Body of pancreas (tissue), 4 donors: ENCODE results near the gene NR3C1. TPM values are rescaled to one million over a fixed set of nuclear protein-coding genes. Genes with fewer than 3 reads are reported as not detected.

Experiments used
- ATAC-seq: fragments of 150-250 bp; one replicate; pipeline ENCODE4 v1.9.1; 2016
- DNase-seq, 4 donors: peaks; one replicate each; pipeline ENCODE4 v3.0.0-alpha.2; 2019
- H3K27ac ChIP-seq, 4 donors: fragments of 200-600 bp; sonication (generic); 1 replicate in 3 of 4; 2 replicates in 1 of 4; pipeline versions ENCODE4 v1.5.1 to v1.6.1; 2016 to 2019; ENCODE audit warnings: mild to moderate bottlenecking in 1 of 4, mixed read lengths in 1 of 4, moderate library complexity in 1 of 4
- H3K27me3 ChIP-seq, 2 donors: fragments of 200-600 bp; sonication (generic); one replicate each; pipeline ENCODE4 v1.6.0; 2016; ENCODE audit warnings: mild to moderate bottlenecking in 1 of 2
- H3K36me3 ChIP-seq, 2 donors: fragments of 200-600 bp; sonication (generic); replicated peaks in 1 of 2; 2 replicates each; pipeline ENCODE4 v1.5.1; 2016; ENCODE audit warnings: low read depth in 2 of 2; ENCODE audit not compliant: insufficient read depth in 1 of 2
- H3K4me1 ChIP-seq: fragments of 200-600 bp; sonication (generic); one replicate; pipeline ENCODE4 v1.6.0; 2016
- H3K4me3 ChIP-seq, 2 donors: fragments of 200-600 bp; sonication (generic); 1 replicate in 1 of 2; 2 replicates in 1 of 2; pipeline ENCODE4 v1.5.1; 2016 to 2019
- H3K9me3 ChIP-seq, 3 donors: fragments of 200-600 bp; sonication (generic); 1 replicate in 2 of 3; 2 replicates in 1 of 3; pipeline ENCODE4 v1.5.1; 2016
- CTCF ChIP-seq, 7 experiments: fragments of 450-650 bp in 4 of 7; fragments of 200-600 bp in 3 of 7; sonication (generic) in 3 of 7; IDR thresholded peaks; one replicate each; pipeline ENCODE4 v1.5.1; 2016 to 2019; ENCODE audit warnings: antibody characterized with exemption in 7 of 7
- POLR2A ChIP-seq, 3 donors: fragments of 450-650 bp; IDR thresholded peaks; one replicate each; pipeline ENCODE4 v1.6.1; 2016; ENCODE audit warnings: antibody characterized with exemption in 3 of 3, mild to moderate bottlenecking in 2 of 3
- WGBS, 2 donors: methylation state at CpG; one replicate each; pipeline ENCODE4 v1.1.5; 2017; 5-methylcytosine and 5-hydroxymethylcytosine counted together
- intact Hi-C: fragments of 100-400 bp; cut with DNase I; formaldehyde crosslinking; loops from one replicate; pipeline ENCODE4 v1.15.1; 2023
- total RNA-seq, 2 donors: library from RNA; depleted of rRNA; stranded (reverse); fragments of >200 nt; gene quantifications; one replicate each; pipeline ENCODE4 v1.1.0, GENCODE V29; 2016

NR3C1 gene
- total RNA-seq, 2 donors from 2014 or later, result 18.5 to 25.2 TPM

- no peak for DNase-seq
Measured at GRCh38 chr5:143316844-143317631, 86.4 kb downstream of the NR3C1 start.

GRCh38 chr5:143316337-143316736, 87.1 kb downstream of the NR3C1 start:
- Histone ChIP-seq H3K4me3 (no peak overlapping the region), H3K4me1 (peaks cover 36% of the 10 kb centered on the region), H3K36me3 (peaks cover 0 to 2% of the 10 kb centered on the region in 2 donors), H3K27ac (no peak overlapping the region), H3K9me3 (no peaks in the 10 kb centered on the region), H3K27me3 (no peaks in the 10 kb centered on the region)
- no peak for DNase-seq
- 77 to 83% methylated on average over 6 of the region's 6 CpGs for WGBS, 2 donors
- intact Hi-C loops, result no loop called here
- no peak for ATAC-seq
- TF ChIP-seq CTCF (IDR thresholded peaks at IDR 0.05) (no peak), POLR2A (IDR thresholded peaks at IDR 0.05) (no peak)

More at GRCh38 chr5:143316844-143317631, 86.4 kb downstream of the NR3C1 start:
- intact Hi-C loops, result no loop called here
- no peak for TF ChIP-seq POLR2A (IDR thresholded peaks at IDR 0.05)
- TF ChIP-seq CTCF (IDR thresholded peaks at IDR 0.05), result no peak
- WGBS, 2 donors, result 18 to 21% methylated on average over 4 of the region's 4 CpGs
- Histone ChIP-seq H3K9me3 (no peaks in the 10 kb centered on the region), H3K27ac (peak overlapping the region in 1 of 4 donors; percentile 5), H3K4me3 (no peak overlapping the region), H3K4me1 (peaks cover 36% of the 10 kb centered on the region), H3K36me3 (peaks cover 0 to under 1% of the 10 kb centered on the region in 2 donors), H3K27me3 (no peaks in the 10 kb centered on the region)
- peak; percentile 58 for ATAC-seq

- 90 to 93% methylated on average over 6 of the region's 6 CpGs for WGBS, 2 donors
- TF ChIP-seq POLR2A (IDR thresholded peaks at IDR 0.05) (no peak), CTCF (IDR thresholded peaks at IDR 0.05) (no peak)
- H3K27me3 ChIP-seq, result no peaks in the 10 kb centered on the region
- H3K27ac ChIP-seq, result no peak overlapping the region
- intact Hi-C loops, result no loop called here
- ATAC-seq (no peak), DNase-seq (no peak)
- H3K9me3 ChIP-seq, result no peaks in the 10 kb centered on the region
- H3K4me3 ChIP-seq, result no peak overlapping the region
- peaks cover 36% of the 10 kb centered on the region for H3K4me1 ChIP-seq
- peaks cover 0 to 6% of the 10 kb centered on the region in 2 donors for H3K36me3 ChIP-seq
Measured at GRCh38 chr5:143315929-143316328, 87.6 kb downstream of the NR3C1 start.

- ATAC-seq (no peak), DNase-seq (no peak)
- H3K27ac ChIP-seq, result no peak overlapping the region
- H3K9me3 ChIP-seq, result no peaks in the 10 kb centered on the region
- 90 to 92% methylated on average over 3 of the region's 3 CpGs for WGBS, 2 donors
- H3K36me3 ChIP-seq, result peaks cover 0 to 6% of the 10 kb centered on the region in 2 donors
- no peak for TF ChIP-seq CTCF (IDR thresholded peaks at IDR 0.05)
- TF ChIP-seq POLR2A (IDR thresholded peaks at IDR 0.05), result no peak
- no peak overlapping the region for H3K4me3 ChIP-seq
- peaks cover 30% of the 10 kb centered on the region for H3K4me1 ChIP-seq
- intact Hi-C loops, result no loop called here
- no peaks in the 10 kb centered on the region for H3K27me3 ChIP-seq
Measured at GRCh38 chr5:143315214-143315613, 88.3 kb downstream of the NR3C1 start.

- Histone ChIP-seq H3K4me3 (no peak overlapping the region), H3K36me3 (peaks cover 0 to 6% of the 10 kb centered on the region in 2 donors), H3K27ac (no peak overlapping the region), H3K9me3 (no peaks in the 10 kb centered on the region), H3K4me1 (peaks cover 24% of the 10 kb centered on the region), H3K27me3 (no peaks in the 10 kb centered on the region)
- intact Hi-C loops, result no loop called here
- no peak for TF ChIP-seq CTCF (IDR thresholded peaks at IDR 0.05)
- no peak for TF ChIP-seq POLR2A (IDR thresholded peaks at IDR 0.05)
- no peak for DNase-seq
- no peak for ATAC-seq
Measured at GRCh38 chr5:143314659-143315058, 88.8 kb downstream of the NR3C1 start.
